Measurements from ENCODE around the gene KIF3C.

- TF ChIP-seq EZH2 (IDR thresholded peaks at IDR 0.05) (no peak), CTCF (IDR thresholded peaks at IDR 0.05) (peak; percentile 97), EZH2phosphoT487 (IDR thresholded peaks at IDR 0.05) (no peak)
Observed at GRCh38 chr2:25951071-25951547, 31.2 kb downstream of the KIF3C start.
